DMS114 treated with DMSO at 0.1 percent for 48 hours (cell line): ENCODE measurements around the gene PPM1N.

Experiments
- DNase-seq: peaks from one replicate; lab custom pipeline; 2025; ENCODE audit not compliant: unreplicated experiment; lab: John Stamatoyannopoulos, UW

Gene PPM1N

DNA sequence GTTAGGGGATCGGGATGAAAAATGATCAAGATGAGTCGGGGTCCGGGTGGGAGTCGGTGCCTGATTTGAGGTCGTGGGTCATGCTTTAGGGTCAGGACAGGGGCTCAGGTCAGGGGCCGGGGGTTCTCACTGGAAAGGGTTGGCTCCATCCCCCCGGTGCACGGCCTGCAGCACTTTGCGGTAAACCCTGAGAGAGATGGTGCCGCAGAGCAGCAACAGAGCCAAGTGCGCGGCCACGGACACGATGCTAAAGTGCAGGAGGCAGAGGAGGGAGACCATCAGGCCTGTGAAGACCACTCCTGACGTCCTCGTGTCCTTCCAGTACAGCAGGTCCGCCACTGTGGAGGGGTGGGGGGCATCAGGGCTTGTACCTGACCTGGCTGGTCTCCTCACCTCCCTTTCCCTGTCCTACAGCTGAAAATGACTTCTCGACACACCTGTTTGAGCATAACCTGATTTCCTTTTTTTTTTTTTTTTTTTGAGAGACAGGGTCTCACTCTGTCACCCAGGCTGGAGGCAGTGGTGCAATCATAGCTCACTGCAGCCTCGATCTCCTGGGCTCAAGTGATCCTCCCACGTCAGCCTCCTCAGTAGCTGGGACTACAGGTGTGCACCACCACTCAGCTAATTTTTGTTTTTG is 8.9 kb upstream of the PPM1N start:
- DNase-seq = no peak

DNA sequence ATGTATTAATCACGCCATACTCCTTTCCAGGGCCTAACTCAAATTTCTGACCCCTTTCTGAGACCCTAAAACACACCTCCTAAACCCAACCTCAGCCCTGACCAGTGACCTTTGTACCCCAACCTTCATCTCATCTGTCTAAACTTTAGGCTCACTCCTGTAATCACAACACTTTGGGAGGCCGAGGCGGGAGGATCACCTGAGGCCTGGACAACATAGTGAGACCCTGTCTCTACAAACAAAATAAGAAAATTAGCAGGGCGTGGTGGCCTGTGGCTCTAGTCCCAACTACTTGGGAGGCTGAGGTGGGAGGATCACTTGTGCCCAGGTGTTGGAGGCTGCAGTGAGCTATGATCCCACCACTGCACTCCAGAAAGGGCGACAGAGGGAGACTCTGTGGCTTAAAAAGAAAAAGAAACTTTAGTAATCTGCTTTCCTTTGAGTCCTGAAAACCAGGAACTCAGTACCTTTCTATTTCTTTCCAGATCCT is 6.1 kb upstream of the PPM1N start:
- no peak for DNase-seq

DNA sequence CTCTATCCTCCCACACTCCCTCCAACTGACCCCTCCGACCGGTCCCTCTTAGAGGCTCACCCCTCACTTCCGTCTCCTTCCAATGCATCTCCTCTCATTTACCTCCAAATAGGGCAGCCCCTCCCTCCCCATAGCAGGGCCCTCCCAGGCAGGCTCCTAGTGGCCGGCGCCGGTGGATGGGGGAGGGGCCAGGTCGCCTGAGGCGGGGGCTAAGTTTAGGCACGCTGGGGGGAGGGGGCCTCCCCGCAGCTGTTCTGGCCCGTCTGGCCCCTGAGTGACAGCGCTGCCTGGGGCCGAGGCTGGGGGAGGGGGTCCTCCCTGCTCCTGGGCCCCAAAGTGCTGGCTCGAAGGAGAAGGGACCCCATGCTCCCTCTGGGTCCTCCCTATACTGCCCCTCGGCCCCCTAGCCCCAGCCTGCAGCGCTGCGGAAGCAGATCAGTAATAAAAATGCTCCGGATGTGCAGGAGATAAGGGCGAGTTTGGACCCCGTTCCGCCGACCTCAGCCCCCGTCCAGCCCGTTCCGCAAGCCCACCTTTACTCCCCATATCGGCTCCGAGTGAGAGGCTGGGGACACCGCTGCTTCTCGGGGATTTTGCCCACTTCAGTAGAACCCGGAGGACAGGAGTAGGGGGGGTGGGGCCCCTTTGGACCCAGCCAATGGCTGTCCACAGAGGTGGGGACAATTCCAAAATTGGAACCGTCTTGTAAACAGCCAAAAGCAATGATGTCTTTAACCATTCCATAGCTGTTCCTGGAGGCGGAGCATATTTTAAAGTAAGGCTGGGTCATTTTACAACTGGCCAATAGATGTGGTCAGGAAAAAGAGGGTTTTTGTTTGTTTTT is 5.4 kb upstream of the PPM1N start:
- DNase-seq = peak; percentile 64

DNA sequence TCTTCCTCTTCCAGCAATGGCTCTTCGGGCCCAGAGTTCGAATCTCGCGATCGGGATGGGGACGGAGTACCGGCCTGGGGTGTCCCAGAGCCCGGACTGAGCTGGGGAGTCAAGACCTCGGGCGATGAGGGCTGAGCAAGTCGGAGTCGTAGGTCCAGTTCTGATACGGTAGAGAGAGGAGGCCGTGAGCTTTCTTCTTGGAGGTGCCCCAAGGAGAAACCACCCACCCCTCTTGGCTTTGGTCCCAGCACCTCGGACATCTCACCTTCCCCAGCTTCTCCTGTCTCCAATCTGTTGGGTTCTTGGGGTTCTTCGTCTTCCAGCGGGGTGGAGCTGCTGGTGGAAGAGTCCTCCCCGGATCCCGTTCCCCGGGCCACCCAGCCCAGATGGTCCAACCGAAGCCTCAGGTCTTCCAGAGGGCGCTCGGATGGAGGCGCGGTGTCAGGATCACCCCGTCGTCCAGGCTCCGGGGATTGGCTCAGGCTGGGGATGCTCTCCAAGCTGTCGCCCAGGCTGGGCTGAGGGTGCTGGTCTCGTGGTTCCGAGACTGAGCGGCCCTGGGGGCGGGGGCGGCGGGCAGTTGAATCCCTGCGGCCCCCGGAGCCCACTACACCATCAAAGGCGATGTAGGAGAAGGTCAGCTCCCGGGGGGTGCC is 3.9 kb upstream of the PPM1N start:
- no peak for DNase-seq

DNA sequence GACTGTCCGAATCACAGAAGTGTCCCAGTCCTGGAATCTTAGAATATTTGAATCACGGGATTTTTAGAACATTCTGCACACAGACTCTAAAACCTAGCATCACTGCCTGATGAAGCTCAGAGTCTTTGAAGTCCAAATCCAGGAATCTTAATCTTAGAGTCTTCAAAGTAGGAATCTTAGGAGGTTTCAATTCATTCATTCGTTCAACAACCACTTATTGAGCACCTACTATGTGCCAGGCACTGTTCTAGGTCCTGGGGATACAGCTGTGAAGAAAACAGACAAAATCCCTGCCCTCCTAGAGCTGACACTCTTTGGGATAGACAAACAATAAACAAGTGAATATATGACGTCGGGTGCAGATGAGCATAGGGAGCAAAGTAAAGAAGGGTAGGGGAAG is 3.1 kb upstream of the PPM1N start:
- no peak for DNase-seq

DNA sequence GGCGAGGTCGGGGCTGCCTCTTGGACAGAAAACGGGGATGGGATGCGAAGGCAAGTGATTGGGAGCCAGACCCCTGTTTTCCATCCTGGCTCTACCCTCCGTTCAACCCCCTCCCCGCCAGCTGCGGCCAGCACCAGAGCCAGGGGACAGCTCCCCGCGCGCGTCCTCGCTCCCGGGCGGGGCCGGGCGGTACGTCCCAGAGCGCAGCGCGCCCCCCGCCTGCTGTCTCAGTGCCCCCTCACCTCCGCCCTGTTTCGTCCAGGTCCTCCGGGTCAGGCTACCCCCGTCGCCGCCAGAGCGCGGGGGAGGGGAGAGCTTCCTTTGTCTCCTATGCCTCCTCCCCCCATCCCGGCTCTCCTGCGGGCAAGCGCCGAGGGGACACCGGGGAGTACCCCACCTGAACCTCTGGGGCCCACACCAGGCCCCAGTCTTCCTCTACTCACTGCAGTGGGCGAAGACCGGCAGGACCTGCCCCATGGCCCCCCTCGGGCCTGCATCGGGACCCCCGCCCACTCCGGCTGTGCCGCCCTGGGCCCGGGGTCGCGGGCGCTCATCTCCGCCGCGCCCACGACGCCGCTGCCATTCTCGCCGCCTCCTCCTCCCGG is 1.8 kb upstream of the PPM1N start:
- no peak for DNase-seq

DNA sequence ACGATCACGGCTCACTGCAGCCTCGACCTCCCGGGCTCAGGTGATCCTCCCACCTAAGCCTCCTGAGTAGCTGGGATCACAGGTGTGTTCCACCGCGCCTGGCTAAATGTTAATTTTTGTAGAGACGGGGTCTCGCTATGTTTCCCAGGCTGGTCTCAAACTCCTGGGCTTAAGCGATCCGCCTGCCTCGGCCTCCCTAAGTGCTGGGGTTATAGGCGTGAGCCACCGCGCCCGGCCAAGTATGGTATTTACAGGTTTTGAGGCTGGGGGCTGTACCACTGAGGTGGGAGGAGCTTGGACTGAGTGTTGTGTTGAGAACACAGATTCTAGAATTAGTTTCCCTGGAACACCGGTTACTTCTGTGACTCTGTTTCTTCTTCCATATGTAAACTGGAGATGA is 452 bp upstream of the PPM1N start:
- no peak for DNase-seq

DNA sequence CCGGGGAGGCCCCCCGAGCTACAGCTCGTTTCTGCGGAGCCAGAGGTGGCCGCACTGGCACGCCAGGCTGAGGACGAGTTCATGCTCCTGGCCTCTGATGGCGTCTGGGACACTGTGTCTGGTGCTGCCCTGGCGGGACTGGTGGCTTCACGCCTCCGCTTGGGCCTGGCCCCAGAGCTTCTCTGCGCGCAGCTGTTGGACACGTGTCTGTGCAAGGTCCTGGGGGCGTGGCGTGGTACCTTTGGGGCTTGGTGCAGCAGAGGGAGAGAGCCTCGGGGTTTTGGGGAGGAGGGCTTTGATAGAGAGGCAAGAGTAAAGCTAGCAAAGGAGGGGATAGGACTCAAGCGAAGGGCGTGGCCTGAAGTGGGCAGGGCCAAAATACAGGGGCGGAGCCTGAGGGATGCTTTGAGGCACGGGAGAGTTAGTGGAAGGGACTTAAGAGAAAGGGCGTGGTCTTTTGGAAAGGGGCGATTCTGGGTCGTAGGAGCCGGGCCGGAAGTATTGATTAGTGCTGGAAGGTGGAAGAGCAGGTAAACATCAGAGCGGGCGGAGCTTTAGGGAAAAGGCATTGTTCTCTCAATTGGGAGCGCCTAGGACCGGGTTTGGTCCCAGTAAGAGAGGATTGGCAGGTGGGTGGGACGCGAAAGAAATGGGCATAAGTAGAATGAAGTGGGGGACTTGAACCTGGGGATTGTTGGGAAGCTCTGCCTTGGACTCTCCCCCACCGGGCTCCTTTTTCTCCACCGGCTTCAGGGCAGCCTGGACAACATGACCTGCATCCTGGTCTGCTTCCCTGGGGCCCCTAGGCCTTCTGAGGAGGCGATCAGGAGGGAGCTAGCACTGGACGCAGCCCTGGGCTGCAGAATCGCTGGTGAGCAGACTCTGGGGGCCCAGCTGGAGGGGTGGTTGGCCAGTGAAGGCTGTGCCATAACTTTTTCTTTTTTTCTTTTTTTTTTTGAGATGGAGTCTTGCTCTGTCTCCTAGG is 1.2 kb downstream of the PPM1N start:
- DNase-seq = no peak

DNA sequence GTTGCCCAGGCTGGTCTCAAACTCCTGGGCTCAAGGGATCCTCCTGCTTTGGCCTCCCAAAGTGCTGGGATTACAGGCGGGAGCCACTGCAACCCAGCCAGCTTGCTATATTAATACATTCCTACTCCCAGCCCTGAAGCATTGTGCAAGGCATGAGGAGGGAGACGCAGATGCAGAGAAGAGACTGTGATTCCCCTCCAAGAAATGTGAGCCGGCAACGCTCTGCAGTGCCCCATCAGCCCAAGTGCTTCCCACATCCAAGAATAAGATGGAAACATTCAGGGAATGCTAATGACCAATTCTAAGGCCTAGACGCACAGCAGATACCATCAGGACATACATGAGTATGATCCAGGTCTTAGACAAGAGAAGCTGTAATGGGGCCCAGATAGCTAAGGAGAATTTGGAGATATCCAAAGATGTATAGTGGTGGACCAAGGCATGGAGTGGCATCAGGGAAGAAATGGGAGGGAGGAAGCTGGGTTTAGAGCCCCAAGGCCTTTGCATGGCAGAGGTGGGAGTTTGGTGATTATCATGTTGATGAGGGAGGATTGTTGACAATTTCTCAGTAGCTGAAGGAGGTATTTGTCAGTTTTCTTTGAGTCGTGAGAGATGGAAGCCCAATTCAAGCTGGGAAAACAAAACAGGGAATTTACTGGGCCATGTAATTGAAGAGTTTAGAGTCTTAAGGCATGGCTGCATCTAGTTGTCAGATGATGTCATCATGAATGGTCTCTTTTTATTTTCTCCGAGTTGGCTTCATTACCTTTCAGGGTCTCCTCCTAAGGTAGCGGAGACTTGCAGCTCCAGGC is 2.9 kb downstream of the PPM1N start:
- no peak for DNase-seq

DNA sequence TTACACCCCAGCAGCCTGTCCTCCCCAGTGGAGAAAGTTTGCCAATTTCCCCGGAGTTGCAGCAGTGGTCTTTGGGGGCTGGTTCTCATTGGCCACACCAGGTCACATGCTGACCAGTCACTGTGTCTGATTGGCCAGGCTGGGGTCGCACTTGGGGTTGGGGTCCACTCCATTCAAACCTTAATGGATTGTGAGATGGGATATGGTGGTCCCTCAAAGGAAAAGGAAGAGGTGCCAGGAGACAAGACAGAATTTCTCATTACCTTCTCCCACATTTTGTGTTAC is 3.4 kb downstream of the PPM1N start:
- DNase-seq = no peak

DNA sequence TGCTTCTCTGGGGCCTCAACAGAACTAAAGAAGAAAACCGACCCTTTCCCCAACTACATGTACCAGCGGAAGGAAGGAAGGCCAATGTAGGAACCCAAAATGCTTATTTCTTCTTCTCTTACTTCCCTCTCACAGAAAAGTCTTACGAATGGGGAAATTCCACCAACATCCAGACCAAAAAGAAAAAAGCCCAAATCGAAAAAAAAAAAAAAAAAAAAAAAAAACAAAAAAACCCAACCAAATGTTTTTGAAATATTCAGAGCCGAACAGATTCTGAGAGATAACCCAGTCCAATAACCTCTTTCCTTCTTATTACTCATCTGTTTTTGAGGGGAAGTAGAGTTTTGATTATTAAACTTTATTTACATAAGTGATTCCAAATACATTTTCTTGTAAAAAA is 3.9 kb downstream of the PPM1N start:
- no peak for DNase-seq

DNA sequence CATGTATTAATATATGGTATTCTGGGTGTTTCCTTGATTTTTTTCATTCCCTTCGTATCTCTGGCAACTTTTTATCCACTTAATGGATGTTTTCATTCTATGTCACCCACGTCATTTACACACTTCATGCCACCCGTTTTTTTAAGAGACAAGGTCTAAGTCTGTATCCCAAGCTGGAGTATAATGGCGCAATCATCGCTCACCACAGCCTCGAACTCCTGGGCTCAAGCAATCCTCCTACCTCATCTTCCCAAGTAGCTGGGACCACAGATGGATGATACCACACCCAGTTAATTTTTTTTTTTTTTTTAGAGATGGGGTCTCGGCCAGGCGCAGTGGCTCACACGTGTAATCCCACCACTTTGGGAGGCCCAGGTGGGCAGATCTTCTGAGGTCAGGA is 5.7 kb downstream of the PPM1N start:
- no peak for DNase-seq

DNA sequence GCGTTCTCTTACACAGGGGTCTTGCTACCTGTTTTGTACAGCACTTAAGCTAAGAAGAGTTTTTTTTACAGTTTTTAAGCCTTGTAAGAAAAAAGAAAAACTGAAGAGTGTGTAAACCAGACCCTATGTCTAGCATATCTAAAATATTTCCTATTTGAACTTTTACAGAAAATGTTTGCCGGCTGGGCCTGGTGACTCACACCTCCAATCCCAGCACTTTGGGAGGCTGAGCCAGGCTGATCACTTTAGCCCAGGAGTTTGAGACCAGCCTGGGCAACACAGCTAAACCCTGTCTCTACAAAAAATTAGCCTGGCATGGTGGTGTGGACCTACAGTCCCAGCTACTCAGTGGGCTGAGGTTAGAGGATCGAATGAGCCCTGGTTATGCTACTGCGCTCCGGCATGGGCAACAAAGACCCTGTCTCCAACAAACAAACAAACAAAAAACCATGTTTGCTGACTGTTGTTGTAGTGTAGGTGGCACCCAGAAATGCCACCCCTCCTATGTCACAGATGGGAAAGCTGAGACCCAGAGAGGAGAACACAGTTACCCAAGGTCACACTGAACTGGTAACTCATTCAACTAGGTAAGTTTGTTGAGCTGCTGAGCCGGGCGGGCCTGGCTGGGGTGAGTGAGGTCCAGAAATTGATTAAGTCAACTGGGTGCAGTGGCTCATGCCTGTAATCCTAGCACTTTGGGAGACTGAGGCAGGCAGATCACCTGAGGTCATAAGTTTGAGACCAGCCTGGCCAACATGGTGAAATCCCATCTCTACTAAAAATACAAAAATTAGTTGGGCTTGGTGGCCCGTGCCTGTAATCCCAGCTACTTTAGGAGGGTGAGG is 7.1 kb downstream of the PPM1N start:
- DNase-seq = no peak

DNA sequence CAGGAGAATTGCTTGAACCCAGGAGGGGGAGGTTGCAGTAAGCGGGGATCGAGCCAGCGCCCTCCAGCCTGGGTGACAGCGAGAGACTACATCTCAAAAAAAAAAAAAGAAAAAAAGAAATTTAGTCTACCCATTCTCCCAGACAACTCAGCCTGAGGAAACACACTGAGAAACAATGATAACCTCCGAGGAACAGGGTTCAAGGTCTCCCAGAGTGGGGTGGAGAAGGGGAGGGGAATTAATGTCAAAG is 7.7 kb downstream of the PPM1N start:
- no peak for DNase-seq

DNA sequence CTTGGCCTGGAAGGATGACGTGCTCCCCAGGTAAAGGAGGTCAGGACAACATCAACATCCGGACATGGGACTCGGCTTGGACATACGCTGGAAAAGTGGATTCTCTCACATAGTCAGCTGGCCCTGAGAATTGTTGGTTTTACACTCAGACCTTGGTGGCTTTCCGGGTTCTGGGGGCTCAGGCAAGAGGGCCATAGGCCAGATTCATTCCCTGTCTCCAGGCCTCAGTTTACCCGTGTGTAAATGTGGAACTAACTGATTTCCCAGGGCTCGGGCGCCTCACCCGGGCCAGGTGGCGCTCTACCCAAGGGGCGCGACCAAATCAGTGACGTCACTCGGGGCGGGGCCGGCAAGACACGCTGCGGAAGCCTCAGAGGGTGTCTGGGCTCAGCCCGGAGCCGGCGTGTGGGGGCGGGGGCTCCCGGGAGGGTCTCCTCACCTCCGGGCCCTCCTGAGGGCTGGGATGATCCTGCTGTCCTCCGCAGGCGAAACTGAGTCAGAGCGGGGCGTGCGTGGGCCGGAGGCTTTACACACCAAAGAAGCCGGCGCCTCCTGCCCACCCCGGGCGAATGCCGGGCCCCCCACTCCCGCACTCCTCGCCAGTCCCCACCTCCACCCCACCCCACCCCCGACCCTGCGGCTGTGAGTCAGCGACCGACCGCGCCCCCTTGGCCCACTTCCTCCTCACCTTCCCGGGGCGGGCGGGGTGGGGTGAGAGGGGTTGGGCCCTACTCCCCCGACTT is 8.2 kb downstream of the PPM1N start:
- DNase-seq = peak; percentile 37

DNA sequence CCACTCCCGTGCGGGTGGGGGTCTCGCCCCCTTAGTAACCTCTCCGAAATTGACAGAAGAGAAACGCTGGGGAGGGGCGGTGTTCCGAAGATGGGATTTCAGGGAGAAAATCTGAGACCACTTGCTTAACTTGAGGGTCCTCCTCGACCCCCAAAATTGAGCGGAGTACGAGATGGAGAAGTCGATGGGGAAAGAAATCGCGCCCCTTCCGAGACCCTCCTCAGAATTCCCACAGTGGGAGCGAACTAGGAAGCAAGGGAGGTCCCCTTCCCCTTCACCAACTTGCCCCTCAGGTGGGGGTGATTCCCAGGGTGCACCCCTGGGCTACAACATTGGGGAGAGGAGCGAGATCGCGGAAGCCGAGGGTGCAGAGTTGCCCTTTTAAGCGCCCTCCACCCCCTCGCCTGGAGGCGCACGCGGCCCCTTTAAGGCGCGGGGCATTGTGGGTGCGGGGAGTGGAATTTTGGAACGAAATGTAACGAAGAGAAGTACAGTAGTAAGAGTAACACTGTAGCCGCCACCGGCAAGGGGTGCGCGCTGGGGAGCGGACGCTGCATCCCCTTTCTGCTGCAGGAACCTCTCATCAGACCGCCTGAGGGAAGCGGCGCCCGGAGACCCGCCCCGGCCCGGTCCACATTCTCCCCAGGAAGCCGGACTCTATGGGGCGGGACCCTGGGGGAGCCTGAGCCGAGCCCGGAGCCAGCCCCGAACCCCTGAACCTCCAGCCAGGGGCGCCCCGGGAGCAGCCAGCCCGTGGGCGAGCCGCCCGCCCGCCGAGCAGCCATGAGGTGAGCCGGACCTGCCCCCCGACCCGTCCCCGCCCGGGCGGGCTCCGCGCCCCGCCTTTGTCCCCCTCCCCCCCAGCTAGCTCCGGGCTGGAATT is 9.0 kb downstream of the PPM1N start, which contains the start of gene VASP:
Gene VASP (plus strand): TSS at position 491 of the 883 bp plus-strand sequence. CDS start 293 bp downstream, at position 784.
- peak; percentile 33 for DNase-seq

DNA sequence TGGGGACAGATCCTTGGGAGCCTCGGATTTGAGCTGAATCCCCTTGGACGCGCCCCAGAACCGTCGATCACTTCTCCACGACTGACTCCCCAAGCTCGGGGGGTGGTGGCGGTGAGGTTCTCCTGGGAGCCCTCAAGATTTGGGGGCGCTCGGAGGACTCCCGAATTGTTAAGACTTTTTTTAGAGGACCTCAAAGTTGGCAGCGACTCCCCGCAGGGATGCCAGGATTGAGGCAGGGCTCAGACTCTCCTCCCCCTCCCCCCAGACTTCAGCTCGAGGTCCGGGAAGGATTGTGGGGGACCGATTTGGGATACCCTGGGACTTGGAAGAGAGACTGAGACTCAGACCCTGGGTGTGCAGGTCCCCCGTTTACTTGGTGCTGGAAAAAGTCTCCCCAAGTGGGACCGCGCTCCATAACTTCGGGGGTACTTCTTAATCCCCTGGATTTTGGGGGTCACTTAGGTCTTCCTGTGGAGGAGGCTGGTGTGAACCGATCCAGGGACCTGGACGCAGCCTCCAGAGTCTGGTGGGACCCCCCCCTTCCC is 9.7 kb downstream of the PPM1N start:
- DNase-seq = no peak
